ENCODE results near the gene JPH3.

- TF ChIP-seq CTCF (conservative IDR thresholded peaks at IDR 0.05) = no peak
- no peak for TF ChIP-seq ZFX (IDR thresholded peaks at IDR 0.05)
Measured at GRCh38 chr16:87602821-87603683, 744 bp downstream of the JPH3 start.

Measured in C4-2B (cell line).